ENCODE measurements around the gene DIS3L2.

DIS3L2 gene

GRCh38 chr2:231957913-231958763 lies 3.4 kb upstream of the DIS3L2 start:
- no peak for DNase-seq

GRCh38 chr2:231960810-231961348 lies 634 bp upstream of the DIS3L2 start:
- no peak for DNase-seq

GRCh38 chr2:231965102-231965501 lies 3.6 kb downstream of the DIS3L2 start:
- no peak for DNase-seq

- DNase-seq = no peak
Observed at GRCh38 chr2:231966886-231967285, 5.4 kb downstream of the DIS3L2 start.

GRCh38 chr2:231968820-231969219 lies 7.3 kb downstream of the DIS3L2 start:
- DNase-seq = no peak

GRCh38 chr2:231970461-231970860 lies 8.9 kb downstream of the DIS3L2 start:
- no peak for DNase-seq

- DNase-seq = no peak
Observed at GRCh38 chr2:231975001-231975400, 13.5 kb downstream of the DIS3L2 start.

GRCh38 chr2:231977430-231977829 lies 15.9 kb downstream of the DIS3L2 start:
- no peak for DNase-seq

GRCh38 chr2:231984992-231985391 lies 23.5 kb downstream of the DIS3L2 start:
- DNase-seq = no peak

GRCh38 chr2:231985823-231986261 lies 24.3 kb downstream of the DIS3L2 start:
- no peak for DNase-seq

- DNase-seq = peak; percentile 13
Observed at GRCh38 chr2:231987124-231987727, 25.7 kb downstream of the DIS3L2 start.

- DNase-seq = peak; percentile 1
Observed at GRCh38 chr2:231988179-231988866, 26.8 kb downstream of the DIS3L2 start.

GRCh38 chr2:231991664-231992063 lies 30.2 kb downstream of the DIS3L2 start:
- peak; percentile 33 for DNase-seq

GRCh38 chr2:231992888-231993287 lies 31.4 kb downstream of the DIS3L2 start:
- no peak for DNase-seq

- DNase-seq = no peak
Observed at GRCh38 chr2:231996797-231997540, 35.5 kb downstream of the DIS3L2 start.

- no peak for DNase-seq
Observed at GRCh38 chr2:231998046-231998445, 36.5 kb downstream of the DIS3L2 start.

GRCh38 chr2:232000439-232000838 lies 38.9 kb downstream of the DIS3L2 start:
- no peak for DNase-seq

GRCh38 chr2:232001073-232001472 lies 39.6 kb downstream of the DIS3L2 start:
- no peak for DNase-seq

GRCh38 chr2:232006253-232006652 lies 44.7 kb downstream of the DIS3L2 start:
- no peak for DNase-seq

GRCh38 chr2:232008907-232009638 lies 47.6 kb downstream of the DIS3L2 start:
- DNase-seq = no peak

- DNase-seq = no peak
Observed at GRCh38 chr2:232009639-232010274, 48.2 kb downstream of the DIS3L2 start.
